Measurements from ENCODE around the gene P4HTM. TPM values are rescaled to one million over a fixed set of nuclear protein-coding genes. Genes with fewer than 3 reads are reported as not detected.

P4HTM gene
- total and polyA plus RNA-seq, 2 of the 4 experiments (the other 2 are of a cell fraction) = 10.4 to 26.1 TPM

DNA sequence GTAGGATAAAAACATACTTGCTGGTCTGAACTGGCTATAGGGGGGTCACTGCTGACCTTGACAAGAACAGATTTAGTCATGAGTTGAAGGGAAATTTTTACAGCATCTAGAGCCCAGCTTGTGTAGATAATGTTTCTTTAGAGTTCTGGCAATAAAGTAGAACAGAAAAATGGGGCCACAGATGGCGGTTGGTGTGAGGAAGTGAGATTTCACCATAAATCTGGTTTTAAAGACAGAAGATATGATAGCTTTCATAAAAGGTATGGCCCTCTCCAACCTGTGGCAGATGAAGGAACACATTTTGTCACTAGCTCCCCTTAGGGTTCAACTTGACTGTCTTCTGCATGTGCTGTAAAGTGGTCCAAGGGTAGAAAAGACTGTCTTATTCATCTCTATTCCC lies 63.5 kb downstream of the P4HTM start:
- Histone ChIP-seq H3K36me3 (ENCODE audit: control insufficient read depth, insufficient read depth, low read length) (peaks cover 35% of the 10 kb centered on the region), H2AK5ac (ENCODE audit: low read depth, low read length) (no peak overlapping the region; the same call in 1 of the 2 replicates), H2AK9ac (replicated peaks; ENCODE audit: low read depth, low read length, poor library complexity) (no peak overlapping the region), H2BK120ac (ENCODE audit: low read depth, low read length) (no peak overlapping the region), H3K4me1 (ENCODE audit: control insufficient read depth, insufficient read depth, low read length) (peaks cover 2% of the 10 kb centered on the region; the same call in 1 of the 2 replicates), H3K14ac (replicated peaks; ENCODE audit: low read depth, low read length) (no peak overlapping the region), H3K9ac (ENCODE audit: low read depth, low read length) (no peak overlapping the region), H3K27me3 (ENCODE audit: control insufficient read depth, insufficient read depth, low read length) (no peaks in the 10 kb centered on the region), H3K9me1 (ENCODE audit: insufficient read depth, low read length) (peaks cover 19% of the 10 kb centered on the region), H2BK20ac (ENCODE audit: low read depth, low read length) (no peak overlapping the region), H3K27ac (ENCODE audit: insufficient read depth, low read length) (peak overlapping the region; percentile 58; the same call in 1 of the 2 replicates), H3K79me1 (ENCODE audit: low read depth in 1 of 2, low read length in 2 of 2) (peaks cover 49 to 74% of the 10 kb centered on the region in 2 experiments), H4K8ac (ENCODE audit: low read depth in 2 of 2, low read length in 2 of 2) (0 out of 4 replicates have a peak overlapping the region, but pooled peaks of 1 of the 2 experiments have one; percentile 43), H3K4me2 (ENCODE audit: low read depth, low read length) (no peak overlapping the region), H4K5ac (ENCODE audit: low read depth, low read length) (no peak overlapping the region), H2BK15ac (ENCODE audit: low read depth, low read length) (no peak overlapping the region), H3K18ac (ENCODE audit: low read depth, low read length) (peak overlapping the region; percentile 54; the same call in 1 of the 2 replicates), H3K23ac (ENCODE audit: low read depth, low read length) (peak overlapping the region; percentile 13; the same call in 1 of the 2 replicates), H3K56ac (ENCODE audit: extremely low read depth, insufficient read depth, low read length) (no peak overlapping the region), H3K9me3 (ENCODE audit: control insufficient read depth, insufficient read depth, low read length) (no peaks in the 10 kb centered on the region), H3K4ac (ENCODE audit: low read depth, low read length) (no peak overlapping the region), H3K4me3 (ENCODE audit: insufficient read depth, low read depth, low read length) (no peak overlapping the region), H4K20me1 (ENCODE audit: insufficient read depth, low read length) (peaks cover 7% of the 10 kb centered on the region; the same call in 1 of the 2 replicates), H4K91ac (ENCODE audit: insufficient read depth, low read depth, low read length) (no peak overlapping the region), H2AFZ (replicated peaks; ENCODE audit: low read length, poor library complexity) (no peak overlapping the region), H2BK5ac (ENCODE audit: low read depth, low read length, poor library complexity, severe bottlenecking) (peak overlapping the region; percentile 25)
- intact Hi-C loops (cut with micrococcal nuclease) (no loop called here), in situ Hi-C loops (cut with MboI; ENCODE audit: low sequenced_read_pairs) (no loop called here), dilution Hi-C loops (cut with HindIII; ENCODE audit: low sequenced_read_pairs, unreplicated experiment) (no loop called here)
- ATAC-seq (ENCODE audit: low read depth) = no peak
- ChIA-PET POLR2A (ENCODE audit: unreplicated experiment) (no interaction called here), CTCF (interaction anchor here (0.5 kb wide), 1 partner anchor 96 kb away, joined by 3 read pairs; no protein-coding TSS in a partner anchor)
- no CpG with 5 or more reads among the region's 1 CpG for WGBS, 2 experiments (ENCODE audit: extremely low coverage in 2 of 2, insufficient read length in 1 of 2)
- DNase-seq = no peak
- BruUV-seq (replicated peaks) = no TSS peak
- TF ChIP-seq, protein P1, sequence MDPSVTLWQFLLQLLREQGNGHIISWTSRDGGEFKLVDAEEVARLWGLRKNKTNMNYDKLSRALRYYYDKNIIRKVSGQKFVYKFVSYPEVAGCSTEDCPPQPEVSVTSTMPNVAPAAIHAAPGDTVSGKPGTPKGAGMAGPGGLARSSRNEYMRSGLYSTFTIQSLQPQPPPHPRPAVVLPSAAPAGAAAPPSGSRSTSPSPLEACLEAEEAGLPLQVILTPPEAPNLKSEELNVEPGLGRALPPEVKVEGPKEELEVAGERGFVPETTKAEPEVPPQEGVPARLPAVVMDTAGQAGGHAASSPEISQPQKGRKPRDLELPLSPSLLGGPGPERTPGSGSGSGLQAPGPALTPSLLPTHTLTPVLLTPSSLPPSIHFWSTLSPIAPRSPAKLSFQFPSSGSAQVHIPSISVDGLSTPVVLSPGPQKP (IDR thresholded peaks at IDR 0.05; ENCODE audit: borderline replicate concordance, low read depth, low read length) = no peak
- TF ChIP-seq MAZ (IDR thresholded peaks at IDR 0.05; ENCODE audit: borderline replicate concordance, low read depth, low read length) = no peak
- no peak for TF ChIP-seq CEBPB (IDR thresholded peaks at IDR 0.05; ENCODE audit: low read depth, low read length)
- TF ChIP-seq NFE2L2 (IDR thresholded peaks at IDR 0.05; ENCODE audit: low read depth, low read length) = no peak
- no peak for TF ChIP-seq FOS (IDR thresholded peaks at IDR 0.05; ENCODE audit: low read depth, low read length)
- no peak for TF ChIP-seq BHLHE40 (IDR thresholded peaks at IDR 0.05; ENCODE audit: low read depth, low read length)
- TF ChIP-seq, protein P2, sequence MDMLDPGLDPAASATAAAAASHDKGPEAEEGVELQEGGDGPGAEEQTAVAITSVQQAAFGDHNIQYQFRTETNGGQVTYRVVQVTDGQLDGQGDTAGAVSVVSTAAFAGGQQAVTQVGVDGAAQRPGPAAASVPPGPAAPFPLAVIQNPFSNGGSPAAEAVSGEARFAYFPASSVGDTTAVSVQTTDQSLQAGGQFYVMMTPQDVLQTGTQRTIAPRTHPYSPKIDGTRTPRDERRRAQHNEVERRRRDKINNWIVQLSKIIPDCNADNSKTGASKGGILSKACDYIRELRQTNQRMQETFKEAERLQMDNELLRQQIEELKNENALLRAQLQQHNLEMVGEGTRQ (IDR thresholded peaks at IDR 0.05; ENCODE audit: low read depth, low read length) = no peak
- TF ChIP-seq, protein P3, sequence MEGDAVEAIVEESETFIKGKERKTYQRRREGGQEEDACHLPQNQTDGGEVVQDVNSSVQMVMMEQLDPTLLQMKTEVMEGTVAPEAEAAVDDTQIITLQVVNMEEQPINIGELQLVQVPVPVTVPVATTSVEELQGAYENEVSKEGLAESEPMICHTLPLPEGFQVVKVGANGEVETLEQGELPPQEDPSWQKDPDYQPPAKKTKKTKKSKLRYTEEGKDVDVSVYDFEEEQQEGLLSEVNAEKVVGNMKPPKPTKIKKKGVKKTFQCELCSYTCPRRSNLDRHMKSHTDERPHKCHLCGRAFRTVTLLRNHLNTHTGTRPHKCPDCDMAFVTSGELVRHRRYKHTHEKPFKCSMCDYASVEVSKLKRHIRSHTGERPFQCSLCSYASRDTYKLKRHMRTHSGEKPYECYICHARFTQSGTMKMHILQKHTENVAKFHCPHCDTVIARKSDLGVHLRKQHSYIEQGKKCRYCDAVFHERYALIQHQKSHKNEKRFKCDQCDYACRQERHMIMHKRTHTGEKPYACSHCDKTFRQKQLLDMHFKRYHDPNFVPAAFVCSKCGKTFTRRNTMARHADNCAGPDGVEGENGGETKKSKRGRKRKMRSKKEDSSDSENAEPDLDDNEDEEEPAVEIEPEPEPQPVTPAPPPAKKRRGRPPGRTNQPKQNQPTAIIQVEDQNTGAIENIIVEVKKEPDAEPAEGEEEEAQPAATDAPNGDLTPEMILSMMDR (conservative IDR thresholded peaks at IDR 0.05; ENCODE audit: low read depth, low read length) = no peak
- TF ChIP-seq MXI1 (IDR thresholded peaks at IDR 0.05; ENCODE audit: borderline replicate concordance, low read depth, low read length) = no peak
- no peak for TF ChIP-seq RAD21 (IDR thresholded peaks at IDR 0.05; ENCODE audit: low read length)
- TF ChIP-seq RFX5 (IDR thresholded peaks at IDR 0.05; ENCODE audit: low read depth, low read length) = no peak
- TF ChIP-seq SMC3 (IDR thresholded peaks at IDR 0.05; ENCODE audit: low read depth, low read length) = no peak
- no peak for TF ChIP-seq RCOR1 (IDR thresholded peaks at IDR 0.05; ENCODE audit: insufficient replicate concordance, low read length)
- TF ChIP-seq MAFK (IDR thresholded peaks at IDR 0.05; ENCODE audit: low read depth, low read length) = no peak
- no peak for TF ChIP-seq CHD1 (IDR thresholded peaks at IDR 0.05; ENCODE audit: low read depth, low read length)
- TF ChIP-seq POLR2A (IDR thresholded peaks at IDR 0.05; ENCODE audit: low read depth, low read length) = no peak

Measured in IMR-90 (cell line).